OCI-LY7 (cell line): ENCODE results near the gene RAPGEF5. TPM values are rescaled to one million over a fixed set of nuclear protein-coding genes. Genes with fewer than 3 reads are reported as not detected.

Experiments used
- BruUV-seq: library from RNA; stranded (reverse); fragments of 400-500 nt; replicated peaks from 2 replicates; lab custom pipeline; 2021; lab: Mats Ljungman, UMichigan
- CTCF ChIA-PET: fragments of 300-600 bp; sonication (Branson Sonifier 250); formaldehyde crosslinking; loops from one replicate; lab custom pipeline; 2022; ENCODE audit warnings: antibody characterized with exemption; ENCODE audit not compliant: unreplicated experiment; lab: Charles Lee
- POLR2A ChIA-PET: fragments of 300-600 bp; sonication (Branson Sonifier 250); formaldehyde crosslinking; loops from one replicate; lab custom pipeline; 2022; ENCODE audit warnings: antibody characterized with exemption; lab: Charles Lee
- DNase-seq: peaks from one replicate; pipeline ENCODE4 v3.0.0-alpha.2; 2015; ENCODE audit warnings: low spot score
- H2AFZ ChIP-seq: fragments of 200-600 bp; sonication (generic), shearing (Covaris generic); 2 replicates; pipeline ENCODE4 v1.6.1; 2014; ENCODE audit warnings: mild to moderate bottlenecking, antibody characterized with exemption, low read length, moderate library complexity
- H3K27ac ChIP-seq: fragments of 200-600 bp; sonication (generic); 2 replicates; pipeline ENCODE4 v1.5.1; 2014; ENCODE audit warnings: mixed run types, low read depth, mild to moderate bottlenecking, moderate library complexity, low read length, inconsistent platforms; ENCODE audit not compliant: poor library complexity, severe bottlenecking
- H3K36me3 ChIP-seq: fragments of 200-600 bp; sonication (generic); 2 replicates; pipeline ENCODE4 v1.6.1; 2014; ENCODE audit warnings: mild to moderate bottlenecking, antibody characterized with exemption, low read length, moderate library complexity, mixed read lengths; ENCODE audit not compliant: insufficient read depth
- H3K4me1 ChIP-seq: fragments of 200-600 bp; sonication (generic); 2 replicates; pipeline ENCODE4 v1.5.1; 2014; ENCODE audit warnings: mild to moderate bottlenecking, low read length; ENCODE audit not compliant: insufficient read depth, poor library complexity, severe bottlenecking
- H3K4me2 ChIP-seq: fragments of 200-600 bp; sonication (generic); 2 replicates; pipeline ENCODE4 v1.6.1; 2014; ENCODE audit warnings: mild to moderate bottlenecking, low read length
- H3K4me3 ChIP-seq: fragments of 200-600 bp; sonication (generic); 2 replicates; pipeline ENCODE4 v1.5.1; 2014; ENCODE audit warnings: mild to moderate bottlenecking, low read depth, low read length; ENCODE audit not compliant: poor library complexity, severe bottlenecking
- H3K79me2 ChIP-seq: fragments of 200-600 bp; sonication (generic); 2 replicates; pipeline ENCODE4 v1.6.1; 2016; ENCODE audit warnings: low read depth, mild to moderate bottlenecking, low read length, moderate library complexity, mixed read lengths; ENCODE audit not compliant: insufficient read depth
- H3K9me2 ChIP-seq: fragments of 200-600 bp; sonication (generic); 2 replicates; pipeline ENCODE4 v1.6.1; 2016; ENCODE audit warnings: mild to moderate bottlenecking, low read length, mixed read lengths; ENCODE audit not compliant: insufficient read depth
- H3K9me3 ChIP-seq: fragments of 200-600 bp; sonication (generic); 2 replicates; pipeline ENCODE4 v1.6.1; 2014; ENCODE audit warnings: mild to moderate bottlenecking, mixed run types, low read length, mixed read lengths
- H4K20me1 ChIP-seq: fragments of 200-600 bp; sonication (generic); 2 replicates; pipeline ENCODE4 v1.6.1; 2014; ENCODE audit warnings: mild to moderate bottlenecking, antibody characterized with exemption, low read length, moderate library complexity, mixed read lengths; ENCODE audit not compliant: insufficient read depth
- CTCF ChIP-seq: fragments of 200-600 bp; sonication (generic); conservative IDR thresholded peaks from 2 replicates; pipeline ENCODE4 v1.5.1; 2014; ENCODE audit warnings: mild to moderate bottlenecking, antibody characterized with exemption, low read length, moderate library complexity, mixed read lengths
- EZH2phosphoT487 ChIP-seq: fragments of 200-600 bp; sonication (generic); IDR thresholded peaks from 2 replicates; pipeline ENCODE4 v1.6.1; 2018; ENCODE audit warnings: low read depth, borderline replicate concordance, mild to moderate bottlenecking, mixed run types, antibody characterized with exemption, low read length, moderate library complexity, mixed read lengths
- intact Hi-C: fragments of 100-400 bp; cut with micrococcal nuclease; formaldehyde crosslinking; loops from one replicate; pipeline ENCODE4 v1.10.0; 2022; ENCODE audit not compliant: unreplicated experiment
- total RNA-seq, 2 experiments: library from RNA; depleted of rRNA in 1 of 2; stranded (reverse); fragments of >200 nt in 1 of 2; shearing (Covaris generic) in 1 of 2; gene quantifications; 2 replicates each; pipeline ENCODE4 v1.2.3, GENCODE V29; 2014 to 2022

RAPGEF5 gene
- total RNA-seq, 2 experiments from 2014 or later: 114 to 115 TPM

- Histone ChIP-seq H3K4me1 (no peaks in the 10 kb centered on the region), H3K4me2 (no peak overlapping the region), H2AFZ (no peak overlapping the region), H3K27ac (no peak overlapping the region), H4K20me1 (no peaks in the 10 kb centered on the region), H3K9me3 (no peaks in the 10 kb centered on the region), H3K36me3 (peaks cover 100% of the 10 kb centered on the region), H3K9me2 (no peaks in the 10 kb centered on the region), H3K4me3 (no peak overlapping the region), H3K79me2 (no peaks in the 10 kb centered on the region)
- TF ChIP-seq CTCF (no peak), EZH2phosphoT487 (no peak)
- no peak for DNase-seq
- no TSS peak for BruUV-seq
- intact Hi-C loops: no loop called here
- ChIA-PET POLR2A (interaction anchor here (0.7 kb wide), 1 partner anchor 62 kb away, joined by 3 read pairs; no protein-coding TSS in a partner anchor), CTCF (no interaction called here)
Observed at GRCh38 chr7:22137026-22137425, 219.9 kb downstream of the RAPGEF5 start.

DNA sequence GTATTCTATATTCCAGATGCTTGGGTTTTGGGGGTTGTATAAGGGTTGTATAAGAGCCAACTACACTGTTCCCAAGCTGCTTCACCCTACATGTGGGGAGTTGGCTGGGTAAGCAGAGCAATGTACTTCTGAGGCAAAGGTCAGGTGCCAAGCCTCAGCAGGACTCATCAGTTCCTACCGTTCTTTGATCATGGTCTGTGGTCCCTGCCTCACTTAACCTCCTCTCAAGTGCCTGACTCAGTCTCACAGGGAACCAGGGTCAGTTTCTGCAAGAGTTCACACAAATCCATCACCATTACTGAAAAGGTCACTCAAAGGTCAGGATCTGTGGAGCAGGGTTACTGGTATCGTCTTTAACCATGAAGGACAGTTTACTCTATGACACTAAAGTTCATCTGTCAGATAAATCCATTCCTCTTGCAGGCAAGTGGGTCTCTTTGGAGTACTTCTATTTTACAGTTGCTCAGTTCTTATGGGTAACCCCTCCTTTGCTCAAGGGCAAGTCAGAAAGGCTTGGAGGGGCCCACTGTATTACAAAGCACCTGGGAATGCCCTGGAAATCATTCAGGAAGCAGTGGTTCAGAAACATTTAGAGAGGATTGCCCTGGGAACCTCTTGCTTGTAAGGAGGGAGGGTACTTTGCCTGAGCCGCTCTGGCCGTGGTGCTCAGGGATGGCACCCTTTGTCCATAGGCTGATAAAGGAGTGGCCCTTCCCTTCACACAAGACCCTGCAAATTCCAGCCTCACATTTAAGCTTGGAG, 227.0 kb downstream of the RAPGEF5 start:
- Histone ChIP-seq H3K4me3 (no peak overlapping the region), H3K27ac (no peak overlapping the region), H3K4me1 (no peaks in the 10 kb centered on the region), H3K4me2 (no peak overlapping the region), H3K9me3 (no peaks in the 10 kb centered on the region), H2AFZ (no peak overlapping the region), H3K79me2 (no peaks in the 10 kb centered on the region), H3K36me3 (peaks cover 97% of the 10 kb centered on the region), H4K20me1 (no peaks in the 10 kb centered on the region), H3K9me2 (no peaks in the 10 kb centered on the region)
- no TSS peak for BruUV-seq
- ChIA-PET POLR2A (interaction anchor here (0.6 to 0.8 kb wide), 2 partner anchors 11 to 20 kb away, joined by 4 to 5 read pairs; no protein-coding TSS in a partner anchor), CTCF (no interaction called here)
- intact Hi-C loops: no loop called here
- DNase-seq: no peak
- TF ChIP-seq EZH2phosphoT487 (no peak), CTCF (no peak)

- no peaks in the 10 kb centered on the region for H3K4me1 ChIP-seq
- no TSS peak for BruUV-seq
Observed at GRCh38 chr7:22129166-22129565, 227.8 kb downstream of the RAPGEF5 start.

More at GRCh38 chr7:22129166-22129565, 227.8 kb downstream of the RAPGEF5 start:
- CTCF ChIA-PET: no interaction called here
- POLR2A ChIA-PET: interaction anchor here (1.0 kb wide), 1 partner anchor 18 kb away, joined by 5 read pairs; no protein-coding TSS in a partner anchor
- Histone ChIP-seq H3K79me2 (no peaks in the 10 kb centered on the region), H3K9me3 (no peaks in the 10 kb centered on the region), H2AFZ (no peak overlapping the region), H3K4me3 (no peak overlapping the region), H3K27ac (no peak overlapping the region), H3K4me2 (no peak overlapping the region), H3K9me2 (no peaks in the 10 kb centered on the region), H4K20me1 (no peaks in the 10 kb centered on the region), H3K36me3 (peaks cover 97% of the 10 kb centered on the region)
- intact Hi-C loops: no loop called here
- no peak for DNase-seq
- no peak for TF ChIP-seq EZH2phosphoT487
- TF ChIP-seq CTCF: no peak
